Ovary (tissue), 3 donors: Measurements from ENCODE around the gene MFNG.

ENCODE experiments used
- CTCF ChIP-seq, 3 donors: fragments of 450-650 bp in 2 of 3; fragments of 200-600 bp in 1 of 3; IDR thresholded peaks; one replicate each; pipeline versions ENCODE4 v1.5.1 to v1.8.0; 2016 to 2022; ENCODE audit warnings: antibody characterized with exemption in 3 of 3, mild to moderate bottlenecking in 1 of 3
- EP300 ChIP-seq: sonication (generic); formaldehyde crosslinking; IDR thresholded peaks from one replicate; pipeline ENCODE4 v1.6.1; 2017; ENCODE audit warnings: antibody characterized with exemption
- POLR2A ChIP-seq: fragments of 450-650 bp; IDR thresholded peaks from one replicate; pipeline ENCODE4 v1.6.1; 2017; ENCODE audit warnings: antibody characterized with exemption, mild to moderate bottlenecking, moderate library complexity
- donor health status: DM: no; HTN: no; CAD: no.

GRCh38 chr22:37467391-37467955, 18.7 kb downstream of the MFNG start:
- TF ChIP-seq POLR2A (no peak), CTCF (IDR thresholded peaks at IDR 0.05) (no peak), EP300 (no peak)
